VCaP (cell line): Measurements from ENCODE around the gene ACSS1.

Experiments used
- H3K27ac ChIP-seq: fragments of 450-650 bp; 2 replicates; pipeline ENCODE4 v1.5.1; 2017
- TF ChIP-seq, protein P1 (sequence below): fragments of 450-650 bp; conservative IDR thresholded peaks from 2 replicates; pipeline ENCODE4 v1.5.1; 2017; ENCODE audit warnings: mild to moderate bottlenecking, moderate library complexity

The ACSS1 gene

GRCh38 chr20:25037288-25038102, 20.4 kb downstream of the ACSS1 start:
- TF ChIP-seq, protein P1, sequence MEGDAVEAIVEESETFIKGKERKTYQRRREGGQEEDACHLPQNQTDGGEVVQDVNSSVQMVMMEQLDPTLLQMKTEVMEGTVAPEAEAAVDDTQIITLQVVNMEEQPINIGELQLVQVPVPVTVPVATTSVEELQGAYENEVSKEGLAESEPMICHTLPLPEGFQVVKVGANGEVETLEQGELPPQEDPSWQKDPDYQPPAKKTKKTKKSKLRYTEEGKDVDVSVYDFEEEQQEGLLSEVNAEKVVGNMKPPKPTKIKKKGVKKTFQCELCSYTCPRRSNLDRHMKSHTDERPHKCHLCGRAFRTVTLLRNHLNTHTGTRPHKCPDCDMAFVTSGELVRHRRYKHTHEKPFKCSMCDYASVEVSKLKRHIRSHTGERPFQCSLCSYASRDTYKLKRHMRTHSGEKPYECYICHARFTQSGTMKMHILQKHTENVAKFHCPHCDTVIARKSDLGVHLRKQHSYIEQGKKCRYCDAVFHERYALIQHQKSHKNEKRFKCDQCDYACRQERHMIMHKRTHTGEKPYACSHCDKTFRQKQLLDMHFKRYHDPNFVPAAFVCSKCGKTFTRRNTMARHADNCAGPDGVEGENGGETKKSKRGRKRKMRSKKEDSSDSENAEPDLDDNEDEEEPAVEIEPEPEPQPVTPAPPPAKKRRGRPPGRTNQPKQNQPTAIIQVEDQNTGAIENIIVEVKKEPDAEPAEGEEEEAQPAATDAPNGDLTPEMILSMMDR = no peak
- H3K27ac ChIP-seq = peak overlapping the region; percentile 99

DNA sequence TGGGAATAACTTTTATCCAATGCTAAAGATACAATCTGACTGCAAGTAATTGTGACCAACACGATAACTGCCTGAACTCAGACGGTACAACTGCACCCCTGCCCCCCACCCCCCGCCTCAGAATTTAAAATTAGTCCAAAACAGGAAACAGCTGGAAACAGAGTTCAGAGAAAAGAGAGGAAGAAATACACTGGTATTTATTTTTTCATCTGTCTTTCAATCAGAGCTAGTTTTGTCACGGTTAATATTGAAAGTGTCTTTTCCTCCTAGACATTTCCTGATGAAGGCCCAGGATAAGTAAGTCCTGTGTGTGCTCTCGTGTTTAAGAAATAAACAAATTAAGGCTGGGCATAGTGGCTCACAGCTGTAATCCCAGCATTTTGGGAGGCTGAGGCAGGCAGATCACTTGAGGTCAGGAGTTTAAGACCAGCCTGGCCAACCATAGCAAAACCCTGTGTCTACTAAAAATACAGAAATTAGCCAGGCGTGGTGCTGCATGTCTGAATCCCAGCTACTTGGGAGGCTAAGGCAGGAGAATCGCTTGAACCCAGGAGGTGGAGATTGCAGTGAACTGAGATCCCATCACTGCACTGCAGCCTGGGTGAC, 21.5 kb downstream of the ACSS1 start:
- TF ChIP-seq, protein P1 = no peak
- peak overlapping the region; percentile 99 for H3K27ac ChIP-seq

GRCh38 chr20:25035921-25036320, 22.0 kb downstream of the ACSS1 start:
- TF ChIP-seq, protein P1 = no peak
- H3K27ac ChIP-seq = peak overlapping the region; percentile 99

- TF ChIP-seq, protein P1 = no peak
- H3K27ac ChIP-seq = peak overlapping the region; percentile 58
These were observed 24.0 kb downstream of the ACSS1 start for GRCh38 chr20:25033924-25034300.

GRCh38 chr20:25033265-25033923, 24.5 kb downstream of the ACSS1 start:
- H3K27ac ChIP-seq = peak overlapping the region; percentile 58
- TF ChIP-seq, protein P1 = no peak

- H3K27ac ChIP-seq = peak overlapping the region; percentile 58
- TF ChIP-seq, protein P1 = no peak
These were observed 25.3 kb downstream of the ACSS1 start for GRCh38 chr20:25032478-25033264.
